Activated CD4-positive, CD25-positive, alpha-beta regulatory T cell (primary cell): Measurements from ENCODE around the gene SCRN2.

Experiments used
- DNase-seq, 4 experiments: peaks; one replicate each; lab custom pipeline; 2025; lab: John Stamatoyannopoulos, UW

Gene SCRN2

GRCh38 chr17:47821031-47821423, 20.0 kb downstream of the SCRN2 start:
- no peak for DNase-seq

GRCh38 chr17:47820033-47820789, 20.9 kb downstream of the SCRN2 start:
- no peak for DNase-seq

- no peak for DNase-seq
Observed at GRCh38 chr17:47819475-47819874, 21.6 kb downstream of the SCRN2 start.

DNA sequence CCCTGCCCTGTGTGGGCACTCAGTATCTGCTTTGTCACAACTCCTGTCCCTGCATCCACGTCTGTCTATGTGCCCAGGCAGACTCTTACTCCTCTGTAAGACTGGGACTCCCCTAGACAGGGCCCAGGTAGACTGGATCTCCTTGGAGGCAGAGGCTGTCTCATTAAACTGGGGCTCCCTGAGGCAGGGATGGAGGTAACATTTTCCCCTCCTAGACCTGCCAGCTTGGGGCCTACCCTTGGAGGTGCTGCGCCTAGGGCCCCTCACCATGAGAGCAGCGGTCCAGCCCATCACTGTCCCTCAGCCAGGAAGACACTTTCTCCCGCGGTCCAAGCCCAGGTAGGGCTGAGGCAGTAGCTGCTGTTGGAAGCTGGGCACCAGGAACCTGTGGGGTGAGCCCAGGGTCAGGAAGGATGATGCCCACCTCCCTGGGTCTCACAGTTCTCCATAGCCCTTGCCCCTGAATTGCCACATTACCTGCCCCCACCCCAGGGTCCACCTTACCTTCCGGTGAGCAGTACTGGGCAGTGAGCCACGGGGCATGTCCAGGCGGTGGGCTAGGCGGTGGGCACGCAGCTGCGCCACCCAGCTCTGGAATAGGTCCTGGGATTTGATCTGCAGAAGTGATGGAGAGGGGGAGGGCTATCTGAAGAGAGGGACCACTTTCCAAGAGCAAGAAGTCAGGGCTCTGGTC, 22.9 kb downstream of the SCRN2 start:
- DNase-seq, result no peak

- no peak for DNase-seq
Observed at GRCh38 chr17:47816947-47817346, 24.1 kb downstream of the SCRN2 start.

GRCh38 chr17:47816111-47816735, 24.9 kb downstream of the SCRN2 start:
- no peak for DNase-seq

DNA sequence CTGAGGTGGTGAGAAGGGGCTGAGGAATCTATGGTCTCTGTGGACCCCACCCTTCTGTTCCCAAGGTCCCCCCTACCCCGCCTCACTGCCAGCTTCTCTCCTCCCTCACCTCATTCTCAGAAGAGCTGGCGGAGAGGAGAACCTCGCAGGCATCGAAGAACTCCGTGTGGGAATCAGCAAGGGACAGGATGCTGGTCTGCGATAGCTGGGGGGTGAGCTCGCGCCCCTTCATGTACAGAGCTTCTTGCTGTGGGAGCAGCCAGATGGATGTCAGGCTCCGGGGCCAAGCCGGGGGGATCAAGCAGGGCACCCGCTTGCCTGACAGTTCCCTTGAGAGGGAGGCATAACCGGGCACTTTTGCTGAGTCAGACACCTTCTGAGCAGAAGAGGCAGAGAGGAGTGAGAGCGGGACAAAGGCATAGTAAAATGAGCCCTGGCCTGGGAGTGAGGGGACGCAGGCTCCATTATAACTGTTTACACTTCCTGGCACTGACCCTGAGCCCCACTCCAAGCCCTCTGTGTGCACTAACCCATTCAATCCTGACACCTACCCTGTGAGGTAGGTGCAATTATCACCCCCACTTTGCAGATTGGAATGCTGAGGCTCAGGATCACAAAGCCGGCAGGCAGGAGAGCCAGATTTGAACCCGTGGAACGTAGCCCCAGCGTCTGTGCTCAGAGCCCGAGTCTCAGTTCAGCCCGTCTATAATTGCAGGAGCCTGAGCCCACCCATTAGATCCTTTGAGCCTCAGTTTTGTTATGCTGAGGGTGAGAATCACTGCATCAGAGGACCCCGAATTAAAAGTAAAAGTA, 25.8 kb downstream of the SCRN2 start:
- no peak for DNase-seq

DNA sequence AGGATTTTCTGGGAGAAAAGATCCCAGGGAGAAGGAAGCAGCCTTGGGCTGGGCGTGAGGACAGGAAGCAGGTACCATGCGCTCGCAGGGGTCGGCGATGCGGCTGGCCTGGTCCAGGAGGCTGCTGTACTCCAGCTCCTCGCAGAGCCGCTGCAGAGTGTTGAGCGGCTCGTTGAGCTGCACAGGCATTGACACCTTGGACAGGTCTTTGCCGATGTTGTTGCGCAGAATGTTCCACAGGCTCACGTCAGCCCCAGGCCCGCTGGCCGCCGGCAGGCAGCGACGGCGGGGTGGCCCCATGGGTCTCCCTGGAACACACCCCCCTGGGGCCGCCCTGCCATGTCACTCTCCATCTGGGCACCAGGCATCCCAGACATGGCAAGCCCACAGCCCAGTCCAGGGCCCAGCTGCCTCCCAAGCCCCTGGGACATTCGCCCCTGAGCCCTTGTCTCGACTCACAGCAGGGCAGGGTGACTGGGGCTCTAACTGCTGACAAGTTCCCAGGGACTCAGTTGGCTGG, 27.5 kb downstream of the SCRN2 start:
- DNase-seq, result no peak

DNA sequence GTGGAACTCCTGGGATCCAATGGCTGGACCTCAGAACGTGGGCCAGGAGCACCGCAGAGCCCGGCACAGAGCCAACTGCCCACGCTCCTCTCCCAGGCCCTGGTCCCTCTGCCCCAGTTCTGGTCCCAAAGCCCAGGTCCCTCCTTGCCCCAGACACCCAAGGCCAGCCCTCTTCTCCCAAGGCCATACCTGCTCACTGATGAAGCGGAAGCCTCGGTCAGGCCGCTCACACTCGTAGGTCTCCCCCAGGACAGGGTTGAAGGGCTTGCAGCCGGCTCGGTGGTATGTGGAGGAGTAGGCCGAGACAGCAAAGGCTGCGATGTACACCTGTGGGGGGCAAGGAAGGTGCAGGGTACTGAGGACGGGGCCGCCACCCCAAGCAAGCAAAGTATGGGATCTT, 28.0 kb downstream of the SCRN2 start:
- DNase-seq, result no peak

DNA sequence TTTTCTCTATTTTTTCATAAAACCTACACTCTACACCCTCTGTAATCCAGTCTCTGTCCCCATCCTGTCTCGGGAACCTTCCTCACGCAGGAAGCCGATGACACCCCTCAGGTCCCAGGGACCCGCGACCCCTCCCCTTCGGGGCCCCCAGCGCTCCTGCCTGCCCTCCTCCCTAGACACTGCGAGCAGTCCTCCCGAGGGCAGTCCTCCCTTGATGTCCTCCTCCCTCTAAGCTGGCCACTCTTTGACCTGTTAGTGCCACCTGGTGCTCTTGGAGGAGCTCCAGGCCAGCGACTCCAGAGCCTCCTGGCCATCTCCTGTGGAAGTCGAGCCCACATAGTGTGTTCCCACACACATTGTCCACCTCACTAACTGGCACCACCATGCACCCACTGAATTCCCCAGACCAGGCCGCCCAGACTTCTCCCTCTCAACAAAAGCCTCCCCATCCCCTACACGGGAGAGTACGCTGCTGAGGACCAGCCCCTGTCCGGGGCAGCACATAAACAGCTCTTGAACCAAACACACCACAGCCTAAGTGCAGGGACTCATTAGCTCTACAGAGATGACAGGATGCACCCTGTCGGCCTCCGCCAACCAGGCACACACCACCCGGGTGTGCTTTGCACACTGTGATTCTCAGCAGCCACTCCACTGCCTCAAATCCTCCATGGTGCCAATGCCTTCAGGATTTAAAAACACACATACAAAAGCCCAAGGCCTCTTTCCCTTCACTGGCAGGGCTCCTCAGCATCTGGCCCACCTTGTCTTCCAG, 28.7 kb downstream of the SCRN2 start:
- no peak for DNase-seq

DNA sequence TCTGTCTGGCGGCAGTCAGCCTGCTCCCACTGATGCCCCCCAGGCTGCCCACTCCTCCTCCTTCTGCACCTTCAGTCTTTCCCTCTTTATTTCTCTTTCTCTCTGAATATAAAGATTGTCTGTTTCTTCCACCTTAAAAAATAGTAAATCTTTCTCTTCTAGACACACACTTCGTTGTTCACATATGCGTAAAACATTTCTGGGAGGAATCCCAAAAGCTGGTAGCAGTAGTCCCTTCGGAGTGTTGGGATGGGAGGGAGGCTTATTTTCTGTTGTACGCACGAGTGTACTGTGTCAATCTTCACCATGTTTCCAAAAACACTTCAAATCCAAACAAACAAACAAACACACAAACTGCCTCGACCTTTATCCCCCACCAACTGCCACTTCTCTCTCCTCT, 29.4 kb downstream of the SCRN2 start:
- no peak for DNase-seq

DNA sequence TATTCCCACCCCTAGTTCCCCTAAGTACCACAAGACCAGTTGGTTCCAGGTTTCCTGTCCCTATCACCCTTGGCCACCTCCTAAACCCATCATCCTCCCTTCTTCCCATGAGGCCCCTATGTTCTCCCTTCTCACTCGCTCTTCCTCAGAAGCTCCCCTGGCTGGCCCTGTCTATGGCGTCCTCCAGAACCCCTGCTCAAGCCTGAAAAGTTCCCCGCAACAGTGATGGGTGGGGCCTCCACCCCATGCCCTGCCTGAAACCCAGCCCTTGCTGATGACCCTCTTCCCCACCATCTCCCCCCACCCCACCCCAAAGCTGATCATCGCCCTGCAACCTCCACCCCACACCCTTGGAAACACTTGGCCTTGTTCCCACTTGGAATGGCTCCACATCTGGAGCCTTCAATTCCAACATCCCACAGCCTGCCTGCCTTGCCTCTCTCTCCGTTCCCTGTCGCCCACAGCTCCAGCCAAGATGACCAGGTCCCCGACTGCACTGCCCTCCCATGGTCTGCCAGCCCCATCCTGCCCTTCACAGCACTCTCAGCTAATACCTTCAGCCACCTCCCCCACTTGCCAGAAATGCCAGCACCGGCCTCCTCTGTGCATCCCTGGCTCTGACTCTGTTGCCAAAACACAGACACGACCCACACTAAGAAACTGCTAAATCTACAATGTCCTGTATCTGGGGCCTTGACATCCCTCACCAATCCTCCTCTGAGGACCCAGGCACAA, 30.0 kb downstream of the SCRN2 start:
- no peak for DNase-seq

GRCh38 chr17:47810200-47810821, 30.8 kb downstream of the SCRN2 start:
- no peak for DNase-seq

- DNase-seq, result no peak
Observed at GRCh38 chr17:47808830-47809480, 32.1 kb downstream of the SCRN2 start.

GRCh38 chr17:47808036-47808829, 32.8 kb downstream of the SCRN2 start:
- DNase-seq, result no peak

GRCh38 chr17:47807421-47807820, 33.7 kb downstream of the SCRN2 start:
- DNase-seq, result no peak

- DNase-seq, result no peak
Observed at GRCh38 chr17:47806913-47807255, 34.2 kb downstream of the SCRN2 start.

- no peak for DNase-seq
Observed at GRCh38 chr17:47806026-47806912, 34.8 kb downstream of the SCRN2 start.
